Activated CD4-positive, CD25-positive, alpha-beta regulatory T cell treated with anti-CD3 and anti-CD28 coated beads, Interleukin-2, amount 50 U/mL, for 72 hours (primary cell): ENCODE results near the gene ILDR2.

ENCODE experiments used
- DNase-seq: peaks from one replicate; pipeline ENCODE4 v3.0.0; 2021

Gene ILDR2

DNA sequence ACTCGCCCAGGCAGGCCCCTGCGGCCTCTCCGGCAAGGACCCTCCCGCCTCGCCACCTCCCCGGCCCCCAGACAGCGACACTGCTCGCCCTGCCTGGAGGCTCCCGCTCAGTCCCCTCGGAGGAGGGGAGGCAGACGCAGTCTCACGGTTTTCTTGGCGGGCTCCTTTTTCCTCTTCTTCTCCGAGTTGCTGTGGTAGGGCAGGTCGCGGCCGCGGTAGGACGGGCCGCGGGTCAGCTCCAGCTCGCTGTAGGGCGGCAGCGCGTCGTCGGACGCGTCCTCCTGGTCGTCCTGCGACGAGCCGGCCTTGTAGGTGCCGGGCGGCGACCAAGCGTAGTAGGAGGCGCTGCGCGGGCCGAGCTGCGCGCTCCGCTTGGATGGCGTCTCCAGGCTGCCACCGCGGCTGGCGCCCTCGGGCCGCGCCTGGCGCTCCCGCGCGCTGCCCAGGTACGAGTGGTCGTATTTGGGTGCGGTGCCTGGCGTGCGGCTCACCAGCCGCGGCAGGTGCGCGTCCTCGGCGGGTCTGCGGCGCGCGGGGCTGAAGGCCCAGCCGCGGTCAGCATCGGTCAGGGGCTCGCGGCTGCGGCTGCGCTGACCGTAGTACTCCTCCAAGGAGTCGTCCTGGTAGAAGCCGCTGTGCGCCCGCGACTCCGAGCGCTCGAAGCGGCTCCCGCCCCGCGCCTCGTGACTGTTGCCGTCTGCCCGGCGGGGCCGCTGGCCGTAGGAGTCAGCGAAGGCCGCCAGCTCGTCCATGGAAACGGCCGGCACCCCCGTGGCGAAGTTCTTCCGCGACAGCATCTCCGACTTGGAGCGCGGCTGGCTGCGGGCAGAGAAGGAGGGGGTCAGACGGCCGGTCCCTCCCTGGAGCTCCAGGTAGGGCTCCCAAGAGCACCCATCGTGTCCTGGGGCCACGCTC lies 54.5 kb downstream of the ILDR2 start:
- DNase-seq: no peak

DNA sequence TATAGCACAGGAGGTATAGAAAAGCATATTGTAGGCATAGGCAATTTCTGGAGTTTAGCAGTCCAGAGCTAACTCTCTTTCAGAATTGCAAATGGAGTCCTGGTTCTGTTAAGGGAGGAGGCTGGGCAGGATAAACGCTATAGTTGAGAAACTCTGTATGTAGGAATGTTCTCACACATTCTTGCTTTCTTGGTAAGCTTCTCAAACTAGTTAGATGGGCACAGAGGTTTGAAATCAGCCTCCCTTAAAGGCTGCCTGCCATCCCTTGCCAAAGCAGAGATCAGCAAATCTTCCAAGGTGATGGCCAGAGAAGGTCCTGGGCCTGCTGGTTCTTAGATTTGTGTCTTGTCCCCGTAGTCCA lies 56.4 kb downstream of the ILDR2 start:
- DNase-seq: no peak

DNA sequence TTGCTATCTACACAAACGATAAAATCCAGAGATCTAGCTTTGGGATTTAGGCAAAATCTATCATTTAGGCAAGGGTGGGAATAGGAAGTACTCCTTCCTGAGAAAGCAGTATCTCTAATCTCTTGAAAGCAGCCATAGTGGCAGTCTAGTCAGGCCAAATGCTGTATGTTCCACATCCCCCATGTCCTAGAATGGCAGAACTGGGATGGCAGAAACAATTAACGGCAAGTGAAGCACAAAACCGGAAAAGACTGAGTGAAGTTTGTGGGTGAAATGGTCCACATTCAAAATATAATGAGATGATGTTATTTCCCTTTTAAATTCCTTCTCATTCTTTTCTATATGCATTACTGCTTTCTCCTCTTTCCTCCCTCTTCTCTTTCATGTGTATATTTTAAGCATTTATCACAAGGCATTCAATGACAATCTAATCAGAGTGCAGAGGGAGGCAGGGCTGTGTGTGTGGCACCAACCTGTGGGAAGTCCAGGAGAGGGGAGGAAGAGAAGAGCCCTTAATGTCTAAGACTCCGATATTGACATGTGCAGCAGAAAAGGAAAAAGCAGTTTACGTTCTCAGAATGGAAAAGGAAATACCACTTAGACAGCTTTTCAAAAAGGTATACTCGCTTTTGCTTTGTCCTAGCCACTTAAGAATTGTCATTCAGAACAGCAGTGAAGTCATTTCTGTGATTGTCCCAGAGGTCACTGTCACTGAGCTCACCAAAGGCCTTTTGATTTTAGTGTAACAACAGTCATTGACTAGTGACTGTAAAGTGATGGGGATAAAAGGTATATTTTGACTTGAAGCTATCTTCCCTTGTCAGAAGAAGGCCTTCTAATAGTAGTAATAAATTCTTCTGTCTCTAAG lies 57.0 kb downstream of the ILDR2 start:
- no peak for DNase-seq

DNA sequence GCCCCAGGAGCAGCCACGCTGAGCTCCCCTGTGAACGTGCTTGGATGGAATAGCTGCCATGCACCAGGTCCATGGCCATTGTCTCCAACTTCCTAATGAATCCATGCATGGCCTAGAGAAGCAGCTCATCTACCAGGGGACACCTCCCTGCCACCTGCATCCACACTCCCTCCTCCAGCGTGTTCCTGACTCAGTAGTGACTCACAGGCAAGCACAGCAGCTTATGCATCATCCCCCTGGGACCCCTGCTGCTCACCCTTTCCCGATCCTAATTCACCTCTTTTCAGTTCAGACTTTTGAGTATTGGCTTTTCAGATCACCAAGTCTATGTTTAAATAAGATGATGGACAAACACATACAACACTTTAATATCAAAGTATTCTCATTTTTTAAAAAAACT lies 59.4 kb downstream of the ILDR2 start:
- no peak for DNase-seq

DNA sequence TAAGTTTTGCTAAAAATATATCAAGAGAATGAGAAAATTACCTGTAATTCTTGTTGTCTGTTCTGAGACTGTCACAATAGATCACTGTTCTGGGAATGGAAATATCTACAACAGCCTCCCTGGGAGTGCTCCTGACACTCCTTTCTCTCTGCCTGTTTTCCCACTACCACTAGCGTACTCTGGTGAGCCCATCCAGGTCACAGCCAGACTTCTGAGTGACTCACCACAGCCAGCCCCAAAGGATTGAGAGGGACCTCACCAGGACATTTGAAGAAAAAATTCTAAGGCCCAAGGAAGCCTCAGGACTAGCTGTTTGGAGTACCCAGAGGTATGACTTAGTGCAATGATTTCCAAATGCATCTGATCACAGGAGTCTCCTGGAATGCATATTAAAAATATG lies 60.3 kb downstream of the ILDR2 start:
- DNase-seq: no peak

DNA sequence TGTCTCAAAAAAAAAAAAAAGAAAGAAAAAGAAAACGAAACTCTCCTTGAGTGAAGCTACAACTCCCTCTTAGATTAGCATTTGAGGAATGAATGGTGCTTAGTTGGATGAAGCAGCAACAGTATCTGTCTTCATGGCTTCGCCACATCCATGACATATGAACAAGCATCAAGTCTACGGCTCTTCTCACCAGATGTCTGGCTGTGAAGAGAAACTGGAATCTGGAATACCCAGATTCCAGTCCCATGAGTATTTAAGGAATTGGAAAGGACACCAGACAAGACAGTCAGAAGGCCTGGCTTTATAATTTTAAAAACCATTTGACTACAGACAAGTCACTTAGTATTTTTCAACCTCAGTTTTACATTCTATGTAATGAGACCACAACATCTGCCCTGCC lies 61.2 kb downstream of the ILDR2 start:
- DNase-seq: no peak

DNA sequence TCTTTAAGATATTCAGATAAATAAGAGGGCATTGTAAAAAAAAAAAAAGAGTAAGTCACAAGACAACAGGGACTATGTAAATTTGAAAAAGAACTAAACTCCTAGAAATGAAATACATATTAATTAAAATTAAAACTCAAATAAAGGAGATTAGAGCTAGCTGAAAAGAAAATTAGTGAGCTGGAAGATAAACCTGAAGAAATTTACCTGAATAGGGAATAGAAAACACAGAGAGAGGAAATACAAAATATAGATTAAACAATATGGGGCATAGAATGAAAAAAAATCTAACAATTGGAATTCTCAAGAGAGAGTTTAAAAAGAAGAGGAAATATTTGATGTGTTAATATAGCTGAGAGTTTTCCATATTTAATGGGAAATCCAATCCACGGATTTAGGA lies 63.7 kb downstream of the ILDR2 start:
- no peak for DNase-seq

DNA sequence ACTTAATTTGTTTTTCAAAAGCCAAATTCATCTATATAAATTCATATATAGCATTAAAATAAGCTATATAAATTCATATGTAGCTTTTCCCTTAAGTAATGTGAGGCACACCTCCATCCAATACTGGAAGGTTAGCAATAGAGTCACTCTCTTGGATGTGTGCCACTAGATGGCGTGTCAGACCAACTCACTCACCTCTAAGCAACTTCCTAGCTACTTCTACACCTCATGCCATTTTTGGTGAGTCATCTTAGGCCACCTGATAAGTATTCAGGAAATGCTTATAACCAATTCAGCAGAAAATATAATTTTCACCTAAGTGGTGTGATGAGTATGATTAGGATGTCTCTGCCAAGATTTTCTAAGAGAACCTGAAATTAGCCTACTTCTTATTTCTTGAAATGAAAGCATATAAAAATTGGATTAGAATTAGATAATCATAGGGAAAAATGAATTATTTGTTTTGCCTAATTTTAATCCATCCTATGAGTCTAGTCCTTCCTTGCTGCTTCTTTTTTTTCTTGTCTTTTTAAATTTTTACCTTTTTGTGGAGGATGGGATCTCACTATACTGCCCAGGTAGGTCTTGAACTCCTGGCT lies 64.8 kb downstream of the ILDR2 start:
- peak; percentile 58 for DNase-seq

DNA sequence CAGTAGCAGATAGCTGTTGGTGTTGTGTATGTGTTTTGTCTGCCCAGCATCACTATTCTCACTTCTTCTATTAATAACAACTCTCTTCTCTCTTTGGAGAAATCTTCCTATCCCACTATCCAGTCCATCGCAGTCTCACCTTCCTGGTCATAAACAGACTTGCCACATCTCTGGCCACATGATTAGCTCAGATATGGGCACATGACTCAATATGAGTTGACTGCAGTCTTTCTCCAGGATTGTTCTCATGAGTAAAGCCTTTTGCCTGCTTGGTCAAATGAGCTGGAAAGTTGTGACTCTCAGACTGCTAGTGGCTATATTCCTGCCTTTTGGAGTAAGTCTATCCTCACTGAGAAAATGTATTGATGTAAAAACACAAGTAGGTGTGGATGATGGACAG lies 66.4 kb downstream of the ILDR2 start:
- no peak for DNase-seq

DNA sequence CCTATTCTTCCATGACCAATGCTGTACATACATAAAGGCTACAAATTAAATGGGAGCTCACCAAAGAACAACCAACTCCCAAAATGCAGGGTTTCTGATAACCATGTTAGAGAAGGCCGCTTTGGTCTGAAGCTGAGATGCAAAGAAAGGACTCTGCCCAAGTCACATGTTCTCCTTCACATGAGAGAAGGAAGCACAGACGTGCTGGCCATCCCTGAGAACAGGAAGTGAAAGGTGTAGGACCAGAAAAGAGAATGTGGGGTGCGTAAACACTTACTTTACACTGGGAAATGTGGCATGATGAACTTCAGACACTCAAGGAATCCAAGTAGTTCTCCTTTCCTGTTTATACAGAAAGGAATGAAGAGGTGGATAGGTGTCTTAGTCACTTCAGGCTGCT lies 67.6 kb downstream of the ILDR2 start:
- DNase-seq: no peak

DNA sequence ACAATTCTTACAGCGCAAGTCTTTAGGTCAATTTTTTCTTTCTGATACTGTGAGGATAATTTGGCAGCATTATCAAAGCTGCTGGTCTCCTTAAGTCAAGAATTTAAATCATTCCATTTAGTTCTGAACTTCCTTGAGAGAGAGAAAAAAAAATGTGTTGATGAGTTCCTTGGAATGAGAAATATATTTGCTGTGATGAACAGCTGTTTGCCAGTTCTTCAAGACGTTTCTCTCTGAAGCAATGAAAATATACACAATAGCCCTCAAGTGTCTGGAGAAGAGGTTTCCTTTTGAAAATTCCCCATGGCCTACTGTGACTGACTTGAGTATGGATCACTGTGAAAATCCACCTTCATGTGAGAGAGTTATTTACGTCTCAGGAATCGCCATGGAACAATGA lies 68.3 kb downstream of the ILDR2 start:
- DNase-seq: no peak

DNA sequence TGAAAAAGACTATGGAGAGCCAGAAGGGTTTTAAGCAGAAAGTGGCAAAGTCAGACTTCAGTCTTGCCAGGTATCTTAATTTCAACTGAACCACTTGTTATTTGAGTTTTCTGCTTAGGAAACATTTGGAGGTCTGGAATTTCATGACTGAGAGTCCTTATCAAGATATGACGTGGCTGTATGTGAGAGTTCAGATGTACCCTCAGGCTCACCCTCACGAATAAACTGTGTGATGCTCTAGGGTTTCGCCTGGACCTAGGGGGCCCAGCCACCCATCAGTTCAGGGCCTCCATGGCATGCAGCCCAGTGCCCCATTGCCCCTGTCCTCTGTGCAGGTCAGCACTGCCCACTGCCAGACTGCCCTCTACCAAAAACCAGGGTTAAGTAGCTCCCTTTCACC lies 68.7 kb downstream of the ILDR2 start:
- no peak for DNase-seq

DNA sequence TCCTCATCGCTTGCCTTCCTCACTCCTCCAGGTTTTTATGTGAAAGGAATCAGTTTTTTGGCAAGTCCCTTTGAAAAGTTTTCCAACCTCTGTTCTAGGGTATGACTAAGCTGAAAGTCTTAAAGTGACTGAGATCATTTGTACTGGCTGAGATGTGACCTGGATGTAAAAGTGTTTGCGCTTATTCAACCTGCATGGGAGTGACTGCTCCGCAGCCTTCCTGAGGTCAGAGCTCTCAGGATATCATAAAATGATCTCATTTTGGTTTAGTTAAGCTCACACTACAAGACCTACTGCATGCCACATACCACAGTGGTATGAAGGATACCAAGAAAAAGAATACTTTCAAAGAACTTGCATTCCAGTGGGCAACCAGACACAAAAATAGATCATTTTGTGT lies 69.4 kb downstream of the ILDR2 start:
- DNase-seq: no peak

DNA sequence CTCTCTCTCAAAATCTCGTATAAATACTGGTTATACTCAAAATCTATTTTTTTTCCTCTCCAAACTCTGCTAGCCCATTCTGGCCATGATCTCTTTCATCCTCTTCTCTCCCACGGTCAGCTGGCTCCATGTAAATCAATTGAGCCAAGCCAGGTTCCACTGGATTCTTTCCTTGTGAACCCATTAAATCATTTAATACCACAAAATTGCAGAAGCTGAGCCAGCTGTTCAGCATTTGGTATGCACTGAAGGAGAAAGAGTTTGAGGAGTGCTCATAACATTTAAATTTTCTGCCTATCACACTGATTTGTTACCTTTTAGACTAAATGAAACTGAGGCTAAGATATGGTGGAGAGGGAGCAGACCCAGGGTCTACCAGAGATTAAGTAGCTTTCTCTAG lies 70.2 kb downstream of the ILDR2 start:
- DNase-seq: no peak

DNA sequence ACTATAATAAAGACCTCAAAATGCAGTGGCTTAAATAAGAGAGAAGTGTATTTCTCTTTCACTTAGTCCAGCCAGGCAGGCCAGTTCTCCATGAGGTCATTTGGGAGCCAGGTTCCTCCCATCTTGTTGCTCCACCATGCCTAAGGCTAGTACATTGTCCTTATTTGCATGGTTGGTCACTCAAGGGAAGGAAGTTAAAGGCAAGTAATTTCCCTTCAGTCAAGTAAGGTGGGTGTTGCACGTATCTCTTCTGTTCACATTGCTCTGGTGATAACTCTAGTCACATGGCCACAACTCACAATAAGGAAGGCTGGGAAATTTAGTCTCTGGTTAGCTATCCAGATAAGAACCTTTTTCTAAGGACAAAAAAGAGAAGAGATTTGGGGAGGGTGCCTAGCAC lies 72.1 kb downstream of the ILDR2 start:
- no peak for DNase-seq

DNA sequence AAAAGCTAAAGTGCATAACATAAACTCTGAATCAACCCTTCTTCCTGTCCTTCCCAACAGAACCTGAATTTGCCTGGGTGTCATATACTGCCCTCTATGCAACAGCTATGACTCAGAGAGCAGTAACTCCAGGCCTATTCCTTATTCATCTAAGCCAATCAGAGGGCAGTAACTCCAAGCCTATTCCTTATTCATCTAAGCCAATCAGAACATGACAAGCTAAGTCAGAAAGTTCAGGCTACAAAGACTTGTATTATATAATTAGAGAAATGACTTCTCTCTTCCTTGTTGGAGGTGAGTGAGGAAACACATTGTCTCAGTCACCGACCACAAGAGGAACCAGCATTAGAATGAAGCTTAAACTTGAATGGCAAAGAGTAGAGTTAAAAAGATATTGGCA lies 73.1 kb downstream of the ILDR2 start:
- no peak for DNase-seq

DNA sequence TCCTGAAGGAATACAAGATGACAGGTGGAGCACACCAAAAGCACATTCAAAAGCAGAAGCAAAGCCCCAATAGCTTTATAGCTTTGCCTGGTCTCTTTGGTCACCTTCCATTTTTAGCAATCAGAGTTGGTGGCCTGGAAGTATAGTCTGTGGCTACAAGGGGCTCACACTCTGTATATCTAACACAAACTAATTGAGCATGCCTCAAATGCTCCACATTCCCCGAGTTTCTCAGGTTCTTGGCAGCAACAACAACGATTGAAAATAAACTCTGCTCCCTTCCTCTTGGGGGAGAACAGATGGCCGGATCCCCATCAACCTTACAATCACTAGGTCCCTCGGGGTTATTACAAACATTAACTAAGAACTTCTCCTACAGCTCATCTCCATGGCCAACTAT lies 74.4 kb downstream of the ILDR2 start:
- no peak for DNase-seq

DNA sequence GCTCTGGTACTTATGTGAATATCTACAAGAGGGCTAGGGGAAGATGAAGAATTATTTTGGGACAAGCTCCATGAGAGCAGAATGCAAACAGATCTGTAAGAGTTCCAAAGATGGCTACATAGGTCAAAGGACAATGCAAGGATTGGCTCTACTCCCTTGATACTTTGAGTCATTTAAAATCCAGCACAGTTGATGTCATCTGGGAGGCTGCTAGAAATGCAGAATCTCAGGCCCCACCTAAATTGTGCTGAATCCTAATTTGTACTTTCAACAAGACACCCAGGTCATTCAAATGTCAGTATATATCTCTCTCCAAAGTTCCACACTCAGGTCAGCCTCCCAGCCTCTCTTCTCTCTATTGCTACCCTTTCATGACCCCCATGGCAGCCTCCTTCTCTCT lies 75.6 kb downstream of the ILDR2 start:
- DNase-seq: no peak

DNA sequence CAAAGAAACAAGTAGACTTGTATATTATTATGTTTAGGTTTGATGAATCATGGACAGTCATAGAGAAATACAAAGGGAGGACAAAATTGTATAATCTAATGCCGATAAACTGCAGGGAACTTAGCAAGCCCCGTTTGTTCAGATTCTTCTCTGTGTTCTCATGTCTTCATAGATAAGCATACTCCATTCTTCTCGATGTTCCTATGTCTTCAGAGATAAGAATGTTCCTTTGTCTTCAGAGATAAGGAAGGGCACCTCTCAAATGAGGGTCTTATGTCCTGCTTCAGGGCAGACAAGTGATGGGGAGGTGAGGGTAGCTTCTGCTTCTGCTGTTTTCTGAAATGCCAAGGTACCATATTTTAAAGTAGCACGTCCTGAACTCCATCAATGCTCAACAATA lies 79.6 kb downstream of the ILDR2 start:
- no peak for DNase-seq

DNA sequence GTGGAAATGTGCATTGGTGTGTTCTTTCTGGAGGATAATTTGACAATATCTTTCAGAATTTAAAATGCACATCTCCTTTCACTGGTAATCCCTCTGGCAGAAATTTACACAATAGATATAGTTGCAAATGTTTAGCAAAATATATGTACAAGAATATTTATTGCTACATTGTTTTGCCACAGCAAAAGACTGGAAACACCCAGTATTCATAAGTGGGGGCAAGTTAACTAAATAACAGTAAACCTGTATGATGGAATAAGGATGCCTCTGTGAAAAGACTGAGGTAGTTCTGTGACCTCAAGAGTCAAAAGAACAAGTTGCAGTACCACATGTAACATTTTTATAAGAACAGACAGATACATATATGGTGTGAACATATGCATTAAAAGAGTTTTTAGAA lies 85.6 kb downstream of the ILDR2 start:
- DNase-seq: no peak

DNA sequence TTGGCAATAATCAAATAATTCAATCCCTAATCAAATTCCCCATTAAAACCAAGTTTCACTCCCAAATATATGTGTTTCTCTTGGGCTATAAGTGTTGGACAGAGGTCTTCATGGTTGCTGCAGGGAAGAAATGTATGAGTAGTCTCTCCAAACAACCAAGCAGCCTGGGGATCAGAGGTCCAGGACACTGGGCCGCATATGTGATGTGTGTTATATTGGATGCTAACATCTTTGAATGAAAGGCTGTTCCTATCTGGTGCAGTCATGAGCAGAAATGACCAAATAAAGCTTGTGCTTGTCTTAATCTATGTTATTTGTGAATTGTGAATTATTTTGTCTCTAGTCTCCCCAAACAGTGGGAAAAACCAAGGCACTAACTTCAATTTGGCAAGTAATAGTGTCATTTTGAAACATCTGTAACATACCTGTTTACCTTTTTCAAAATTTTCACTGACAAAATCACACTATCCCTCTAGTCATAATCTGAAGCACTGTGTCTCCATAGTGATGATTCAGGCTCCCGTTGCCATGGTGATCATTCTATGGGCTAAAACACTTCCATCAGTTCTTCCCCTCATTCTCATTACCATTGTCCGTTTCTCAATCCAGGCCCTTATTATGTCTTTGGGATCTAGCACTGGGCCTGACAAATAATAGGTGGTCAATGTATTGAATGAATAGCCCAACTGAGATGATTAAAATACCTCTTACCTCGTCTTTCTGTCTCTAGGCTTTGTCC lies 86.8 kb downstream of the ILDR2 start:
- DNase-seq: no peak

DNA sequence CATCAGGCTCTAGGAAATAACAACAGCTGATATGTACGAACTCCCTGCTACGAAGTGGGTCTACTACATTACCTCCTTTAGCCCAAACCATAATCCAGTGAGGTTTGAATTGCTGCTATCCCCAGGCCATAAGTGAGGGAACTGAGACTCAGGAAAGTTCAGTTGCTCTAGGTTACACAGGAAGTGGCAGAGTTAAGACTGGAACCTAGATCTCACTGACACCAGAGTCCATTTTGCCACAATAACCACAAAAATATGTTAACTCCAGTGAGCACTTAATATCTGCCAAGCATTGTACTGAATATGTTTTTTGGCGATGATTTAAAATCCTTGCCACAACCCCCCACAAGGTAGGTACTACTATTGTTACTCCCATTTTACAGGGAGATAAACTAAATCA lies 90.4 kb downstream of the ILDR2 start:
- DNase-seq: no peak

DNA sequence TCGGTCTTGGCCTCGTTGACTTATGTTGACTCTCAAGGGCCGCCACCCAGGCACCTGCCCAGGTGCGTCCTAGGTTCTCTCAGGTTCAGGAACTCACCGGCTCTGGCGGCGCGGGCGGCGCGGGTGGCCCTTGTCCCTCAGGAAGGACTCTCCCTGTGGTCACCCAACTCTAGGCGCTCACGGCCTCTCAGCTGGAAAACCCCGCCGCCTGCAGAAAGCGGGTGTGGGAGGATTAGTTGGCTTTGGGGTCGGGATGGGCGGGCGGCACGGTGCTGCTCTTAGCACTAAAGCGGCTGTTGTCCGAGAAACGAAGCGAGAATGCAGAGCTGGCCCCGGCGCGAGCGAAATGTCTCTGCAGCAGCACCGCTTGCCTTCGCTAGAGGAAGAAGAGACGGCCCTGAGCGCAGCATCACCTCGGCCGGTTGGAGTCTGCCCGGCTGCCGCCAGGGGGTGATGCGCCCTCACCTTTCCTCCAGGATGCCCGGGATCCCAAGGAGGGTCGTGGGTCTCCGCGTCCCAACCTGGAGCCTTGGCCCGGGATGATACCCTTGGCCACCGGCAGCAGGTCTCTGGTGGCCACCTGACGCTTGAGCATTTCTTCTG lies 91.2 kb downstream of the ILDR2 start:
- no peak for DNase-seq
